ENCODE measurements around the gene OR6J1. TPM values are rescaled to one million over a fixed set of nuclear protein-coding genes. Genes with fewer than 3 reads are reported as not detected.
"Not testable (repeated sequence)": the region's sequence is repeated elsewhere in the genome, so short reads cannot be mapped to it uniquely, and the experiment has no call there.

The OR6J1 gene
- total RNA-seq, 1 donor from 2014 or later: not detected

DNA sequence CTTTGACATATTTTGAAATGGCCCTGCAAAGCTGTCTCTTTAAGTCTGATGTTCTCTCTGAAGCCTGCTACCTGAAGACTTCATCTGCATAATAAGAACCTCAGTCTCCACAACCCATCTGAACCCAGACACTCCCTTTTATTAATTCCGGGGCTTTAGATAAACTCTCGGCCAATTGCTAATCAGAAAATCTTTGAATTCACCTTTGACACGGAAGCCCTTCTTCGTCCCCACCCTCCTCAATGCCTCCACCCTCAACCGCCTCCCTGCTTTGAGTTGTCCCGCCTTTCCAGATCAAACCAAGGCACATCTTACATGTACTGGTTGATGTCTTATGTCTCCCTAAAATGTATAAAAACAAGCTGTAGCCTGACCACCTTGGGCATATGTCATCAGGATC lies 17.6 kb downstream of the OR6J1 start:
- no peak for TF ChIP-seq CTCF (IDR thresholded peaks at IDR 0.05; ENCODE audit: insufficient read depth, low read length, poor library complexity, severe bottlenecking)
- Histone ChIP-seq H3K36me3 (ENCODE audit: control insufficient read depth, insufficient read depth, low read length) (no peaks in the 10 kb centered on the region), H3K4me3 (ENCODE audit: low read depth, low read length) (no peak overlapping the region), H3K27me3 (ENCODE audit: control insufficient read depth, insufficient read depth, low read length) (no peaks in the 10 kb centered on the region)
- DNase-seq (ENCODE audit: low read depth): no peak

DNA sequence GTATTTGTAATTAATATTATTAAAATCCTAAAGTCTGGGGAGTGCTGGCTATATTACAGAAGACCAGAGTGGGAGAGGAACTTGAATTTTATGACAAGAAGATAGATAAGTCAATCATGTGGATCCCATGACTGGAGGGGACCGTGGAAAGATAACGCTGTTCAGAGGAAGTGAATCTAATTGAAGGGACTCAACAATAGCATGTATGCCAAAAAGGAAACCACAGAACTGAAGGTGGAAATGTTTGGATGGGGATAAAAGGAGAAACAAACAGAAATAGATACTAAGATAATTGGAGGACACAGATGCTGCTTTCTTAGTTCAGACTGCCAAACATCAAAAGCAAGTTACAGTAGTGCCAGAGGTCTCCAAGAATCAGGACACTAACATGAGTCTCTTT lies 21.1 kb downstream of the OR6J1 start:
- Histone ChIP-seq H3K27me3 (ENCODE audit: control insufficient read depth, insufficient read depth, low read length) (no peaks in the 10 kb centered on the region), H3K4me3 (ENCODE audit: low read depth, low read length) (no peak overlapping the region), H3K36me3 (ENCODE audit: control insufficient read depth, insufficient read depth, low read length) (no peaks in the 10 kb centered on the region)
- no peak for DNase-seq (ENCODE audit: low read depth)
- TF ChIP-seq CTCF (IDR thresholded peaks at IDR 0.05; ENCODE audit: insufficient read depth, low read length, poor library complexity, severe bottlenecking): no peak

GRCh38 chr14:22622255-22622654 lies 21.9 kb downstream of the OR6J1 start:
- no peaks in the 10 kb centered on the region for H3K27me3 ChIP-seq (ENCODE audit: control insufficient read depth, insufficient read depth, low read length)
- H3K4me3 ChIP-seq (ENCODE audit: low read depth, low read length): no peak overlapping the region
- DNase-seq (ENCODE audit: low read depth): no peak
- H3K36me3 ChIP-seq (ENCODE audit: control insufficient read depth, insufficient read depth, low read length): no peaks in the 10 kb centered on the region
- TF ChIP-seq CTCF (IDR thresholded peaks at IDR 0.05; ENCODE audit: insufficient read depth, low read length, poor library complexity, severe bottlenecking): no peak

- H3K36me3 ChIP-seq (ENCODE audit: control insufficient read depth, insufficient read depth, low read length); H3K27me3 ChIP-seq (ENCODE audit: control insufficient read depth, insufficient read depth, low read length); DNase-seq (ENCODE audit: low read depth); H3K4me3 ChIP-seq (ENCODE audit: low read depth, low read length): not testable (repeated sequence)
Observed at GRCh38 chr14:22615765-22616164, 28.4 kb downstream of the OR6J1 start.

DNA sequence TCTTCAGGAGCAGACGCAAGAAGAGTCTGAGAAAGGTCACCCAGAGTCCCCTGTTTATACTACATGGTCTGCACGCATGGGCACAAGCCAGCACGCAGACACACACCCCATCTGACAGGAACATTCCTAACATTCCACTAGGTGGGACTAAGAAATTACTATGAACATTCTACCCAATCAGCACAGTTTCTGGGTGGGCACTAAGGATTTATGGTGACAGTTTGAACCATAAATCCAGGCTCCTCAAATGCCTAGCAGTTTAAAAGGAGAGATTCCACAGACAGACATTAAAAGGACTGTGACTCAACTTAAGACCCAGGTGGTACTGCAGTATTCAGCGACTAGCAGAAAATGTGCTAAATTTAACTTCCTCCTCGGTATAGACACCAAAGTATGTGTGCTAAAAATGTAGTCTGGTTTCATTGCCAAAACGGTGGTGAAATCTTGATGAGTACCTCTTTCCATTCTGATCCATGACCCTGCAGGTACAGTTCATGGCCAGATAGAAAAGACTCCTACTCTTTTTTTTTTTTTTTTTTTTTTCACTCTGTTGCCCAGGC lies 29.8 kb downstream of the OR6J1 start:
- Histone ChIP-seq H3K4me3 (ENCODE audit: low read depth, low read length) (no peak overlapping the region), H3K27me3 (ENCODE audit: control insufficient read depth, insufficient read depth, low read length) (no peaks in the 10 kb centered on the region), H3K36me3 (ENCODE audit: control insufficient read depth, insufficient read depth, low read length) (peaks cover 5% of the 10 kb centered on the region)
- TF ChIP-seq CTCF (IDR thresholded peaks at IDR 0.05; ENCODE audit: insufficient read depth, low read length, poor library complexity, severe bottlenecking): no peak
- peak; percentile 96 for DNase-seq (ENCODE audit: low read depth)

DNA sequence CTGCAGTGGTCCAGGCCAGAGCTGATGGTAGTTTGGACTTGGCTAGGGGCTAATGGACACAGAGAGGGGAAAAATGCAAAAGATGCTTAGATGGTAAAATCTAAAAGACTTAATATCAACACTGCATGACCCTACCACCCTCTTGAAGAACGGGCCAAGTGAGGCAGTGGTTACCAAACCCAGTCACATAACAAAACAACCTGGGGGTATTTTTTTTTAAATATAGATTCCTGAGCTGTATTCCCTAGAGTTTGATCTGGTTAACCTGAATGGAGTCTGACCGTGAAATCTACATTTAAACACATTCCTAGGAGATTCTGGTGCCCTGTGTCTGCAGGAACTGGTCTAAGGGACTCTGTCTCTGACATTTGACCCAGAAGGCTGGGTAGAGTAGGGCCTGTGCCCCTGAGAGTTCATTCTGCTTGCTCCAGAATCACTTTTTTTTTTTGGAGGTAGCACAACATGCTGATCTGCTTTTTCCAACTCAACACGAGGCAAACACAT lies 30.4 kb downstream of the OR6J1 start:
- peaks cover 5% of the 10 kb centered on the region for H3K36me3 ChIP-seq (ENCODE audit: control insufficient read depth, insufficient read depth, low read length)
- no peak overlapping the region for H3K4me3 ChIP-seq (ENCODE audit: low read depth, low read length)
- DNase-seq (ENCODE audit: low read depth): no peak
- no peaks in the 10 kb centered on the region for H3K27me3 ChIP-seq (ENCODE audit: control insufficient read depth, insufficient read depth, low read length)
- TF ChIP-seq CTCF (IDR thresholded peaks at IDR 0.05; ENCODE audit: insufficient read depth, low read length, poor library complexity, severe bottlenecking): no peak

Data from kidney epithelial cell (primary cell).